Tibial nerve (tissue), 3 donors: ENCODE results near the gene MEF2A.

ENCODE experiments used
- POLR2A ChIP-seq, 2 donors: fragments of 450-650 bp; IDR thresholded peaks; one replicate each; pipeline ENCODE4 v1.6.1; 2017; ENCODE audit warnings: antibody characterized with exemption in 2 of 2, mild to moderate bottlenecking in 2 of 2, moderate library complexity in 2 of 2
- TF ChIP-seq, protein P1 (sequence below), 5 experiments: fragments of 200-600 bp in 3 of 5; fragments of 450-650 bp in 2 of 5; sonication (generic) in 3 of 5; IDR thresholded peaks; one replicate each; pipeline ENCODE4 v1.5.1; 2016 to 2019; ENCODE audit warnings: antibody characterized with exemption in 5 of 5, mild to moderate bottlenecking in 3 of 5, moderate library complexity in 2 of 5

GRCh38 chr15:99735868-99736267 is 170.1 kb downstream of the MEF2A start:
- TF ChIP-seq, protein P1, sequence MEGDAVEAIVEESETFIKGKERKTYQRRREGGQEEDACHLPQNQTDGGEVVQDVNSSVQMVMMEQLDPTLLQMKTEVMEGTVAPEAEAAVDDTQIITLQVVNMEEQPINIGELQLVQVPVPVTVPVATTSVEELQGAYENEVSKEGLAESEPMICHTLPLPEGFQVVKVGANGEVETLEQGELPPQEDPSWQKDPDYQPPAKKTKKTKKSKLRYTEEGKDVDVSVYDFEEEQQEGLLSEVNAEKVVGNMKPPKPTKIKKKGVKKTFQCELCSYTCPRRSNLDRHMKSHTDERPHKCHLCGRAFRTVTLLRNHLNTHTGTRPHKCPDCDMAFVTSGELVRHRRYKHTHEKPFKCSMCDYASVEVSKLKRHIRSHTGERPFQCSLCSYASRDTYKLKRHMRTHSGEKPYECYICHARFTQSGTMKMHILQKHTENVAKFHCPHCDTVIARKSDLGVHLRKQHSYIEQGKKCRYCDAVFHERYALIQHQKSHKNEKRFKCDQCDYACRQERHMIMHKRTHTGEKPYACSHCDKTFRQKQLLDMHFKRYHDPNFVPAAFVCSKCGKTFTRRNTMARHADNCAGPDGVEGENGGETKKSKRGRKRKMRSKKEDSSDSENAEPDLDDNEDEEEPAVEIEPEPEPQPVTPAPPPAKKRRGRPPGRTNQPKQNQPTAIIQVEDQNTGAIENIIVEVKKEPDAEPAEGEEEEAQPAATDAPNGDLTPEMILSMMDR (IDR thresholded peaks at IDR 0.05): no peak
- TF ChIP-seq POLR2A (IDR thresholded peaks at IDR 0.05): no peak
